K562 (cell line): Measurements from ENCODE around the gene WSCD1. TPM values are rescaled to one million over a fixed set of nuclear protein-coding genes. Genes with fewer than 3 reads are reported as not detected.

Experiments
- ATAC-seq: fragments of 200-7000 bp; cut with Tn5 transposase; 3 replicates; pipeline ENCODE4 v1.9.1; 2020; ENCODE audit warnings: moderate library complexity
- BruUV-seq: library from RNA; stranded (reverse); fragments of 400-500 nt; replicated peaks from 2 replicates; lab custom pipeline; 2021; lab: Mats Ljungman, UMichigan
- CTCF ChIA-PET: fragments of 300-600 bp; formaldehyde crosslinking; extraction: SDS; loops from one replicate; lab custom pipeline; 2021; ENCODE audit warnings: low intra/inter-chr PET ratio; lab: Yijun Ruan, JAX
- POLR2A ChIA-PET: fragments of 300-600, 350-650 bp; sonication (Branson Sonifier 250); formaldehyde crosslinking; extraction: SDS; loops from one replicate; lab custom pipeline; 2021; ENCODE audit warnings: antibody characterized with exemption, inconsistent platforms; lab: Yijun Ruan, JAX
- DNase-seq, 4 experiments: peaks; one replicate each; pipeline versions ENCODE4 v3.0.0 to v3.0.0-alpha.2; 2011 to 2018; ENCODE audit warnings: low spot score in 3 of 4, mixed read lengths in 3 of 4; ENCODE audit errors: extremely low read depth in 1 of 4
- FAIRE-seq: peaks from 2 replicates; lab custom pipeline; 2011; peaks lifted over from hg19 to GRCh38; lab: Jason Lieb, UNC
- H2AFZ ChIP-seq: 2 replicates; pipeline ENCODE4 v1.6.0; 2011; ENCODE audit warnings: low read depth, low read length, control low read depth, inconsistent platforms
- H3K27ac ChIP-seq: fragments of 200-600 bp; 3 replicates; pipeline ENCODE4 v1.8.0; 2011; ENCODE audit warnings: low read depth, mild to moderate bottlenecking, control low read depth, inconsistent platforms, low read length, moderate library complexity, mixed read lengths; ENCODE audit errors: extremely low read depth
- H3K27me3 ChIP-seq, 2 experiments: fragments of 300-600 bp in 1 of 2; 2 replicates in 1 of 2; 3 replicates in 1 of 2; pipeline versions ENCODE4 v1.6.0 to v1.8.0; 2011; ENCODE audit warnings: inconsistent platforms in 2 of 2, low read length in 2 of 2, mild to moderate bottlenecking in 1 of 2, mixed read lengths in 1 of 2, moderate library complexity in 1 of 2; ENCODE audit not compliant: control insufficient read depth in 2 of 2, insufficient read depth in 2 of 2
- H3K36me3 ChIP-seq: fragments of 300-600 bp; 3 replicates; pipeline ENCODE4 v1.8.0; 2011; ENCODE audit warnings: mild to moderate bottlenecking, low read length, inconsistent platforms; ENCODE audit not compliant: control insufficient read depth, insufficient read depth
- H3K4me1 ChIP-seq, 2 experiments: fragments of 200-600 bp in 1 of 2; replicated peaks in 1 of 2; 2 replicates in 1 of 2; 3 replicates in 1 of 2; pipeline versions ENCODE4 v1.5.1 to v1.8.0; 2011; ENCODE audit warnings: inconsistent platforms in 2 of 2, low read length in 2 of 2, mild to moderate bottlenecking in 1 of 2, mixed read lengths in 1 of 2, moderate library complexity in 1 of 2; ENCODE audit not compliant: control insufficient read depth in 2 of 2, insufficient read depth in 2 of 2
- H3K4me2 ChIP-seq: 2 replicates; pipeline ENCODE4 v1.6.1; 2011; ENCODE audit warnings: low read length, control low read depth, inconsistent platforms, mixed read lengths; ENCODE audit not compliant: insufficient read depth
- H3K4me3 ChIP-seq: fragments of 200-600 bp; sonication (generic), shearing (Covaris generic); 2 replicates; pipeline ENCODE4 v1.5.1; 2016; ENCODE audit warnings: control low read depth, inconsistent platforms
- H3K79me2 ChIP-seq: fragments of 200-600 bp; 3 replicates; pipeline ENCODE4 v1.8.0; 2011; ENCODE audit warnings: low read length, inconsistent platforms; ENCODE audit not compliant: control insufficient read depth, insufficient read depth
- H3K9ac ChIP-seq, 2 experiments: 2 replicates each; pipeline versions ENCODE4 v1.6.0 to v1.6.1; 2011; ENCODE audit warnings: low read depth in 2 of 2, low read length in 2 of 2, control low read depth in 1 of 2, inconsistent platforms in 1 of 2, mild to moderate bottlenecking in 1 of 2, mixed read lengths in 1 of 2; ENCODE audit not compliant: insufficient read depth in 1 of 2
- H3K9me1 ChIP-seq: one replicate; pipeline ENCODE4 v1.6.0; 2011; ENCODE audit warnings: inconsistent platforms, mild to moderate bottlenecking, low read length, moderate library complexity; ENCODE audit not compliant: control insufficient read depth, insufficient read depth
- H3K9me3 ChIP-seq: replicated peaks from 2 replicates; pipeline ENCODE4 v1.5.1; 2011; ENCODE audit warnings: low read depth, low read length, inconsistent platforms; ENCODE audit not compliant: control insufficient read depth, insufficient read depth
- H4K20me1 ChIP-seq: replicated peaks from 2 replicates; pipeline ENCODE4 v1.6.1; 2011; ENCODE audit warnings: low read length, inconsistent platforms, mixed read lengths; ENCODE audit not compliant: control insufficient read depth, insufficient read depth
- PHB ChIP-seq: fragments of 250-450 bp; sonication (Bioruptor Pico); IDR thresholded peaks from 2 replicates; pipeline ENCODE4 v1.5.0; 2021
- WGBS: fragments of 100-300 bp; shearing (Covaris generic); methylation state at CpG from one replicate; pipeline ENCODE4 v1.1.6; 2016; ENCODE audit warnings: low coverage, mixed read lengths; ENCODE audit not compliant: insufficient coverage; ENCODE audit errors: missing lambda C conversion rate; 5-methylcytosine and 5-hydroxymethylcytosine counted together
- in situ Hi-C: fragments of 300-500 bp; cut with MboI; formaldehyde crosslinking; loops from 4 replicates; pipeline ENCODE4 v1.15.0; 2018; ENCODE audit warnings: inconsistent platforms, mixed read lengths
- intact Hi-C: fragments of 100-400 bp; cut with micrococcal nuclease; formaldehyde crosslinking; loops from 2 replicates; pipeline ENCODE4 v1.14.2; 2022
- polyA plus RNA-seq, 8 experiments: library from polyadenylated mRNA; depleted of rRNA in 4 of 8; stranded (reverse) in 5 of 8; unstranded in 3 of 8; fragments of >200 nt; fragmentation: Nextera tagmentation in 2 of 8; fragmentation: Illumina TruSeq in 1 of 8; extraction: Ambion mirVana in 2 of 8; extraction: Trizol in 1 of 8; gene quantifications; 2 replicates each; pipeline versions ENCODE4 v1.2.1 to v1.2.3, GENCODE V29; 2011 to 2014; ENCODE audit warnings: inconsistent platforms in 1 of 8, missing spikeins in 1 of 8
- total RNA-seq, 7 experiments: library from RNA; depleted of rRNA in 6 of 7; stranded (reverse); fragments of >200 nt in 6 of 7; fragmentation: Illumina TruSeq in 2 of 7; extraction: Trizol in 2 of 7; gene quantifications; 2 replicates each; pipeline versions ENCODE4 v1.2.1 to v1.2.3, GENCODE V29; 2011 to 2021; ENCODE audit warnings: low replicate concordance in 1 of 7
- TF ChIP-seq, protein P1 (sequence below): fragments of 250-450 bp; sonication (Bioruptor Pico); IDR thresholded peaks from 2 replicates; pipeline ENCODE4 v1.8.0; 2022; ENCODE audit warnings: moderate library complexity, mild to moderate bottlenecking, inconsistent platforms
- TF ChIP-seq, protein P2 (sequence below): sonication (generic); formaldehyde crosslinking; IDR thresholded peaks from 2 replicates; pipeline ENCODE4 v1.8.0; 2023; ENCODE audit warnings: missing genetic modification reagents, mild to moderate bottlenecking, borderline replicate concordance
- TF ChIP-seq, protein P3 (sequence below): IDR thresholded peaks from 2 replicates; pipeline ENCODE4 v1.6.1; 2011; ENCODE audit warnings: borderline replicate concordance, low read depth, mild to moderate bottlenecking, moderate library complexity, low read length; ENCODE audit not compliant: insufficient read depth, poor library complexity, severe bottlenecking
- TF ChIP-seq, protein P4 (sequence below): sonication (generic); formaldehyde crosslinking; IDR thresholded peaks from 2 replicates; pipeline ENCODE4 v1.8.0; 2022; ENCODE audit warnings: mild to moderate bottlenecking, missing genetic modification reagents

WSCD1 gene
- total and polyA plus RNA-seq, 9 of the 15 experiments (the other 6 are each of a cell fraction or from before 2014, with no cell fraction given), result not detected

DNA sequence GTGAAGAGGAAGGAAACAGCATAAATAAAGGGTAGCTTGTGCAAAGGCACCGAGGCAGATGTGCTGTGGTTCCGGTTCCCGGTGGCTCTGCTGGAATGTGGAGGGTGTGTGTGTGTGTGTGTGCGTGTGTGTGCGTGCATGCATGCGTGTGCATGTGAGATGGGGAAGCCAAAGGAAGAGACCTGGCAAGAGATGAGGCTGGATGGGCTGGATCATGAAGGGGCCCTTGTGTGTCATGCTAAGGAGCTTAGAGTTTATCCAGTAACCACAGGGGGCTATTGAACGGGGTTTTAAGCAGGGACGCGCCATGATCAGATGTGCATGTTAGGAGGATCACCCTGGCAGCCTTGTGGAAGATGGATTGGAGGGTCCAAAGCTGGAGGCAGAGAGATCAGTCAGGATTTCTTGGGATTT lies 8.3 kb downstream of the WSCD1 start:
- Histone ChIP-seq H3K9me3 (no peaks in the 10 kb centered on the region), H3K79me2 (no peaks in the 10 kb centered on the region), H3K36me3 (no peaks in the 10 kb centered on the region), H2AFZ (no peak overlapping the region), H4K20me1 (peaks cover 3% of the 10 kb centered on the region; the same call in 1 of the 2 replicates), H3K27me3 (peaks cover 4 to 44% of the 10 kb centered on the region in 2 experiments; a peak in 3 of 5 replicates), H3K9ac (no peak overlapping the region), H3K27ac (no peak overlapping the region), H3K4me3 (no peak overlapping the region), H3K4me1 (no peaks in the 10 kb centered on the region), H3K4me2 (no peak overlapping the region), H3K9me1 (no peaks in the 10 kb centered on the region)
- ChIA-PET CTCF (no interaction called here), POLR2A (no interaction called here)
- BruUV-seq, result no TSS peak
- in situ Hi-C loops, result no loop called here
- intact Hi-C loops, result no loop called here
- DNase-seq (no peak), FAIRE-seq (no peak), ATAC-seq (no peak)
- 0% methylated on average over 8 of the region's 9 CpGs for WGBS
- TF ChIP-seq, protein P1, sequence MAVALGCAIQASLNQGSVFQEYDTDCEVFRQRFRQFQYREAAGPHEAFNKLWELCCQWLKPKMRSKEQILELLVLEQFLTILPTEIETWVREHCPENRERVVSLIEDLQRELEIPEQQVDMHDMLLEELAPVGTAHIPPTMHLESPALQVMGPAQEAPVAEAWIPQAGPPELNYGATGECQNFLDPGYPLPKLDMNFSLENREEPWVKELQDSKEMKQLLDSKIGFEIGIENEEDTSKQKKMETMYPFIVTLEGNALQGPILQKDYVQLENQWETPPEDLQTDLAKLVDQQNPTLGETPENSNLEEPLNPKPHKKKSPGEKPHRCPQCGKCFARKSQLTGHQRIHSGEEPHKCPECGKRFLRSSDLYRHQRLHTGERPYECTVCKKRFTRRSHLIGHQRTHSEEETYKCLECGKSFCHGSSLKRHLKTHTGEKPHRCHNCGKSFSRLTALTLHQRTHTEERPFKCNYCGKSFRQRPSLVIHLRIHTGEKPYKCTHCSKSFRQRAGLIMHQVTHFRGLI (CRISPR knock-in tag), result no peak
- TF ChIP-seq, protein P2, sequence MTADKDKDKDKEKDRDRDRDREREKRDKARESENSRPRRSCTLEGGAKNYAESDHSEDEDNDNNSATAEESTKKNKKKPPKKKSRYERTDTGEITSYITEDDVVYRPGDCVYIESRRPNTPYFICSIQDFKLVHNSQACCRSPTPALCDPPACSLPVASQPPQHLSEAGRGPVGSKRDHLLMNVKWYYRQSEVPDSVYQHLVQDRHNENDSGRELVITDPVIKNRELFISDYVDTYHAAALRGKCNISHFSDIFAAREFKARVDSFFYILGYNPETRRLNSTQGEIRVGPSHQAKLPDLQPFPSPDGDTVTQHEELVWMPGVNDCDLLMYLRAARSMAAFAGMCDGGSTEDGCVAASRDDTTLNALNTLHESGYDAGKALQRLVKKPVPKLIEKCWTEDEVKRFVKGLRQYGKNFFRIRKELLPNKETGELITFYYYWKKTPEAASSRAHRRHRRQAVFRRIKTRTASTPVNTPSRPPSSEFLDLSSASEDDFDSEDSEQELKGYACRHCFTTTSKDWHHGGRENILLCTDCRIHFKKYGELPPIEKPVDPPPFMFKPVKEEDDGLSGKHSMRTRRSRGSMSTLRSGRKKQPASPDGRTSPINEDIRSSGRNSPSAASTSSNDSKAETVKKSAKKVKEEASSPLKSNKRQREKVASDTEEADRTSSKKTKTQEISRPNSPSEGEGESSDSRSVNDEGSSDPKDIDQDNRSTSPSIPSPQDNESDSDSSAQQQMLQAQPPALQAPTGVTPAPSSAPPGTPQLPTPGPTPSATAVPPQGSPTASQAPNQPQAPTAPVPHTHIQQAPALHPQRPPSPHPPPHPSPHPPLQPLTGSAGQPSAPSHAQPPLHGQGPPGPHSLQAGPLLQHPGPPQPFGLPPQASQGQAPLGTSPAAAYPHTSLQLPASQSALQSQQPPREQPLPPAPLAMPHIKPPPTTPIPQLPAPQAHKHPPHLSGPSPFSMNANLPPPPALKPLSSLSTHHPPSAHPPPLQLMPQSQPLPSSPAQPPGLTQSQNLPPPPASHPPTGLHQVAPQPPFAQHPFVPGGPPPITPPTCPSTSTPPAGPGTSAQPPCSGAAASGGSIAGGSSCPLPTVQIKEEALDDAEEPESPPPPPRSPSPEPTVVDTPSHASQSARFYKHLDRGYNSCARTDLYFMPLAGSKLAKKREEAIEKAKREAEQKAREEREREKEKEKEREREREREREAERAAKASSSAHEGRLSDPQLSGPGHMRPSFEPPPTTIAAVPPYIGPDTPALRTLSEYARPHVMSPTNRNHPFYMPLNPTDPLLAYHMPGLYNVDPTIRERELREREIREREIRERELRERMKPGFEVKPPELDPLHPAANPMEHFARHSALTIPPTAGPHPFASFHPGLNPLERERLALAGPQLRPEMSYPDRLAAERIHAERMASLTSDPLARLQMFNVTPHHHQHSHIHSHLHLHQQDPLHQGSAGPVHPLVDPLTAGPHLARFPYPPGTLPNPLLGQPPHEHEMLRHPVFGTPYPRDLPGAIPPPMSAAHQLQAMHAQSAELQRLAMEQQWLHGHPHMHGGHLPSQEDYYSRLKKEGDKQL (CRISPR knock-in tag), result no peak
- TF ChIP-seq, protein P3, sequence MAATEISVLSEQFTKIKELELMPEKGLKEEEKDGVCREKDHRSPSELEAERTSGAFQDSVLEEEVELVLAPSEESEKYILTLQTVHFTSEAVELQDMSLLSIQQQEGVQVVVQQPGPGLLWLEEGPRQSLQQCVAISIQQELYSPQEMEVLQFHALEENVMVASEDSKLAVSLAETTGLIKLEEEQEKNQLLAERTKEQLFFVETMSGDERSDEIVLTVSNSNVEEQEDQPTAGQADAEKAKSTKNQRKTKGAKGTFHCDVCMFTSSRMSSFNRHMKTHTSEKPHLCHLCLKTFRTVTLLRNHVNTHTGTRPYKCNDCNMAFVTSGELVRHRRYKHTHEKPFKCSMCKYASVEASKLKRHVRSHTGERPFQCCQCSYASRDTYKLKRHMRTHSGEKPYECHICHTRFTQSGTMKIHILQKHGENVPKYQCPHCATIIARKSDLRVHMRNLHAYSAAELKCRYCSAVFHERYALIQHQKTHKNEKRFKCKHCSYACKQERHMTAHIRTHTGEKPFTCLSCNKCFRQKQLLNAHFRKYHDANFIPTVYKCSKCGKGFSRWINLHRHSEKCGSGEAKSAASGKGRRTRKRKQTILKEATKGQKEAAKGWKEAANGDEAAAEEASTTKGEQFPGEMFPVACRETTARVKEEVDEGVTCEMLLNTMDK, result no peak
- TF ChIP-seq, protein P4, sequence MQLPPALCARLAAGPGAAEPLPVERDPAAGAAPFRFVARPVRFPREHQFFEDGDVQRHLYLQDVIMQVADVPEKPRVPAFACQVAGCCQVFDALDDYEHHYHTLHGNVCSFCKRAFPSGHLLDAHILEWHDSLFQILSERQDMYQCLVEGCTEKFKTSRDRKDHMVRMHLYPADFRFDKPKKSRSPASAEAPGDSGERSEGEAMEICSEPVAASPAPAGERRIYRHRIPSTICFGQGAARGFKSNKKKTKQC (CRISPR knock-in tag), result no peak
- TF ChIP-seq PHB, result no peak
